ENCODE data around the gene RBCK1.
A peak's percentile ranks its signal among the peaks of the same experiment; 100 is the strongest.
"Not testable (repeated sequence)": the region's sequence is repeated elsewhere in the genome, so short reads cannot be mapped to it uniquely, and the experiment has no call there.

The RBCK1 gene

DNA sequence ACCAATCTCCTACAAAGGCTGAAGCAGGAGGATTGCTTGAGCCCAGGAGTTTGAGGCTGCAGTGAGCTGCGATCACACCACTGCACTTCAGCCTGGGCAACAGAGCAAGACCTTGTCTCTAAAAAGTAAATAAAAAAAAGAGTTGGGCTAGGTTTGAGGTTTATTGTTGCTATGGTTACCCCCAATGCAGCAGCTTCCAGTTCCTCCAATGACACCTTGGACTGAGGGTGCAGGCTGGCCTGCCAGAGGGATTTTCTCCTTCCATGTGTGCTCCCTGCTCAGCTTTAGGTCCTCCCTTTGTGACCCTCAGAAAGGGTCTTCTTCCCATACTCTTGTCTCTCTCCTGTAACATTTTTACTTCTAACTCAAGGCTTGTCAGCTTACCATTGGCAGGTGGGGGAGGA is 64.8 kb downstream of the RBCK1 start:
- peaks cover 63% of the 10 kb centered on the region for H3K36me3 Mint-ChIP-seq (ENCODE audit: low read depth)
- no peak for DNase-seq
- H3K27me3 Mint-ChIP-seq (ENCODE audit: low read depth, poor library complexity), result peaks cover 5% of the 10 kb centered on the region
- peaks cover 69% of the 10 kb centered on the region for H3K9me3 Mint-ChIP-seq
- H3K4me3 Mint-ChIP-seq, result no peak overlapping the region
- H3K4me1 Mint-ChIP-seq, result peaks cover 4% of the 10 kb centered on the region
- TF ChIP-seq, protein P1, sequence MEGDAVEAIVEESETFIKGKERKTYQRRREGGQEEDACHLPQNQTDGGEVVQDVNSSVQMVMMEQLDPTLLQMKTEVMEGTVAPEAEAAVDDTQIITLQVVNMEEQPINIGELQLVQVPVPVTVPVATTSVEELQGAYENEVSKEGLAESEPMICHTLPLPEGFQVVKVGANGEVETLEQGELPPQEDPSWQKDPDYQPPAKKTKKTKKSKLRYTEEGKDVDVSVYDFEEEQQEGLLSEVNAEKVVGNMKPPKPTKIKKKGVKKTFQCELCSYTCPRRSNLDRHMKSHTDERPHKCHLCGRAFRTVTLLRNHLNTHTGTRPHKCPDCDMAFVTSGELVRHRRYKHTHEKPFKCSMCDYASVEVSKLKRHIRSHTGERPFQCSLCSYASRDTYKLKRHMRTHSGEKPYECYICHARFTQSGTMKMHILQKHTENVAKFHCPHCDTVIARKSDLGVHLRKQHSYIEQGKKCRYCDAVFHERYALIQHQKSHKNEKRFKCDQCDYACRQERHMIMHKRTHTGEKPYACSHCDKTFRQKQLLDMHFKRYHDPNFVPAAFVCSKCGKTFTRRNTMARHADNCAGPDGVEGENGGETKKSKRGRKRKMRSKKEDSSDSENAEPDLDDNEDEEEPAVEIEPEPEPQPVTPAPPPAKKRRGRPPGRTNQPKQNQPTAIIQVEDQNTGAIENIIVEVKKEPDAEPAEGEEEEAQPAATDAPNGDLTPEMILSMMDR (IDR thresholded peaks at IDR 0.05), result no peak
- H3K27ac Mint-ChIP-seq, result no peak overlapping the region

DNA sequence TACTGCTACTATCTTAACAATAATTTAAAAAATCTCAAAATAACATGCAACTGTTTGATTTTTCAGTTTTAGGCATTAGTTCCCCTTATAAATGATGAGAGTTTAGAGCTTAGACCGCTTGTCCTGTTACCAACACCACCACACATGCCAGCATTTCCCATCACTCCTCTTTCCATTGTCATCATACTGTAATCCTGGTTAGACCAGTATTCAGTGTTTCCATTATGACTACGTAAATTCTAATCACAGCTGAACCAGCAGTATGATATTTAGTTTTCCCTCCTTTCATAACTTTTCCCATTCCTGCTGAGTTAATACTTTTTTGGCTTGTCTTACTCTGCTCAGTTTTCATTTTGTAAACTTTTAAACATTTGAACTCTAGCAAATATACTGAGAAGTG is 66.5 kb downstream of the RBCK1 start:
- TF ChIP-seq, protein P1 (IDR thresholded peaks at IDR 0.05), result no peak

GRCh38 chr20:475463-476357 is 67.6 kb downstream of the RBCK1 start:
- Mint-ChIP-seq H3K4me3 (no peak overlapping the region), H3K9me3 (peaks cover 41% of the 10 kb centered on the region), H3K4me1 (peaks cover 4% of the 10 kb centered on the region), H3K27me3 (ENCODE audit: low read depth, poor library complexity) (no peaks in the 10 kb centered on the region), H3K36me3 (ENCODE audit: low read depth) (peaks cover 70% of the 10 kb centered on the region), H3K27ac (peak overlapping the region; percentile 46)
- no peak for DNase-seq
- TF ChIP-seq, protein P1 (IDR thresholded peaks at IDR 0.05), result no peak

More for the DNA sequence above, 66.5 kb downstream of the RBCK1 start:
- Mint-ChIP-seq H3K9me3 (peaks cover 52% of the 10 kb centered on the region), H3K27ac (no peak overlapping the region), H3K4me3 (no peak overlapping the region), H3K27me3 (ENCODE audit: low read depth, poor library complexity) (no peaks in the 10 kb centered on the region), H3K4me1 (peaks cover 4% of the 10 kb centered on the region), H3K36me3 (ENCODE audit: low read depth) (peaks cover 70% of the 10 kb centered on the region)
- no peak for DNase-seq

- H3K27me3 Mint-ChIP-seq (ENCODE audit: low read depth, poor library complexity); H3K27ac Mint-ChIP-seq; H3K4me1 Mint-ChIP-seq; DNase-seq; H3K4me3 Mint-ChIP-seq: not testable (repeated sequence)
- Mint-ChIP-seq H3K36me3 (ENCODE audit: low read depth) (peaks cover 65% of the 10 kb centered on the region), H3K9me3 (peaks cover 31% of the 10 kb centered on the region)
Measured at GRCh38 chr20:476561-477249, 68.6 kb downstream of the RBCK1 start.

GRCh38 chr20:478010-478948 is 70.2 kb downstream of the RBCK1 start:
- H3K4me3 Mint-ChIP-seq, result no peak overlapping the region
- TF ChIP-seq, protein P1 (IDR thresholded peaks at IDR 0.05), result no peak
- peaks cover 15% of the 10 kb centered on the region for H3K9me3 Mint-ChIP-seq
- H3K27ac Mint-ChIP-seq, result peak overlapping the region; percentile 34
- peaks cover 4% of the 10 kb centered on the region for H3K4me1 Mint-ChIP-seq
- no peak for DNase-seq
- no peaks in the 10 kb centered on the region for H3K27me3 Mint-ChIP-seq (ENCODE audit: low read depth, poor library complexity)
- H3K36me3 Mint-ChIP-seq (ENCODE audit: low read depth), result peaks cover 63% of the 10 kb centered on the region
